MG63 (cell line): ENCODE results near the gene PRSS57. TPM values are rescaled to one million over a fixed set of nuclear protein-coding genes. Genes with fewer than 3 reads are reported as not detected.

ENCODE experiments used
- DNase-seq: peaks from one replicate; pipeline ENCODE4 v3.0.0-alpha.2; 2020
- H3K27me3 ChIP-seq: fragments of 250-450 bp; sonication (Bioruptor Pico); 2 replicates; pipeline ENCODE4 v1.5.1; 2020; ENCODE audit warnings: mild to moderate bottlenecking, moderate library complexity
- H3K36me3 ChIP-seq: fragments of 250-450 bp; sonication (Bioruptor Pico); 2 replicates; pipeline ENCODE4 v1.5.1; 2020; ENCODE audit warnings: mild to moderate bottlenecking, moderate library complexity
- H3K4me3 ChIP-seq: fragments of 250-450 bp; sonication (Bioruptor Pico); 2 replicates; pipeline ENCODE4 v1.5.1; 2020; ENCODE audit warnings: mild to moderate bottlenecking, moderate library complexity
- H3K9me3 ChIP-seq: fragments of 250-450 bp; sonication (Bioruptor Pico); 2 replicates; pipeline ENCODE4 v1.5.1; 2020; ENCODE audit warnings: mild to moderate bottlenecking, moderate library complexity
- total RNA-seq: library from RNA; depleted of rRNA; stranded (reverse); fragments of >200 nt; shearing (Covaris generic); gene quantifications from 2 replicates; pipeline ENCODE4 v1.2.3, GENCODE V29; 2014; ENCODE audit warnings: low replicate concordance; rRNA removed

Gene PRSS57
- total RNA-seq, 1 experiment from 2014 or later, result not detected

DNA sequence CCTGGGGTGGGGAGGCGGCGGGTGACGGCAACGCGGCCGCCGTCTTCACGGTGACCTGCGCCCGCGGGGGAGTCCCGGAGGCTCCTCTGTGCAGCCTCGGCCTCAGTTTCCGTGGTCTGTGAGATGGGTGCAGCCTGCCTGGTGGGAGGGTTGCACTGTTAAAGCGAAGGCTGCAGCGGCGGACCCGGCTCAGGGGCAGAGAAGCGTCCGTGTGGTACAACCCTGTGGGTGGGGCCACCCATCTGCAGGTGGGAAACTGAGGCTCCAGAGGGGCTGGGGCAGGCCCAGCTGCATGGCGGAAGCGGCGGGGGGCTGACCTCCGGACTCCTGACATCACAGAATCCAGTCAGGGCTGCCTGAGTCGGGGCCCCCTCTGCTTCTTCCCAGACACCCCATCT is 55.1 kb downstream of the PRSS57 start:
- Histone ChIP-seq H3K4me3 (no peak overlapping the region), H3K27me3 (no peaks in the 10 kb centered on the region), H3K9me3 (no peaks in the 10 kb centered on the region), H3K36me3 (no peaks in the 10 kb centered on the region)
- DNase-seq, result no peak

DNA sequence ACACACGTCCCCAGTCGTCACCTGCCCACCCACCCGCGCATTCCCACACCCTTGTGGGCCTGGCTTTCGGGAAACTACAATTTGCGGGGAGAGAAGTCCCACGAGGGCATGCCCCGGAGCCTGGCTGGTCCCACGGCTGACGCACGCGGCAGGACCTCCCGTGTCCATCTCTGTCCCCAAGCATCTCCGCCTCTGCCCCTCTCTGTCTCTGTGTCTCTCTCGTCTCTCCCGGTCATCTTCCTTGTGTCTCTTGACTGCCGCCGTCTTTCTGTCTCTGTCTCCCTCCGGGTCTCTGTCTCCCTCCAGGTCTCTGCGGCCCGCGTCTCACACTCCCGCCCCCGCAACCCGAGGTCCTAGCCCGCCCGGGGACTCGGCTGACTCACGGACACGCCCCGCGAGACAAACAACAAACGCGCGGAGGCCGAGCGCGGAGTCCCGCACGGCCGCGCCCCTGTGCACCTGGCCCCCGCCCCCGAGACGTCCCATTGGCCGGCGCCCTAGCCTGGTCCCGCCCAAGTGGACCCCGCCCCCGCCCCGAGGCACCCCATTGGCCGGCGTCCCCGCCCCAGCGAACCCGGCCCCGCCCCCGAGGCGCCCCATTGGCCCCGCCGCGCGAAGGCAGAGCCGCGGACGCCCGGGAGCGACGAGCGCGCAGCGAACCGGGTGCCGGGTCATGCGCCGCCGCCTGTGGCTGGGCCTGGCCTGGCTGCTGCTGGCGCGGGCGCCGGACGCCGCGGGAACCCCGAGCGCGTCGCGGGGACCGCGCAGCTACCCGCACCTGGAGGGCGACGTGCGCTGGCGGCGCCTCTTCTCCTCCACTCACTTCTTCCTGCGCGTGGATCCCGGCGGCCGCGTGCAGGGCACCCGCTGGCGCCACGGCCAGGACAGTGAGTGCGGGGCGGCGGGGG is 55.7 kb downstream of the PRSS57 start, which contains the start of gene FGF22:
FGF22 (plus strand) TSS at position 627 of the 908 bp plus-strand sequence; CDS start at position 674, 47 bp downstream.
- DNase-seq, result peak; percentile 85
- Histone ChIP-seq H3K4me3 (peak within 1 kb of the TSS; percentile 34), H3K36me3 (no peaks in the 10 kb centered on the region), H3K9me3 (no peaks in the 10 kb centered on the region), H3K27me3 (no peaks in the 10 kb centered on the region)

DNA sequence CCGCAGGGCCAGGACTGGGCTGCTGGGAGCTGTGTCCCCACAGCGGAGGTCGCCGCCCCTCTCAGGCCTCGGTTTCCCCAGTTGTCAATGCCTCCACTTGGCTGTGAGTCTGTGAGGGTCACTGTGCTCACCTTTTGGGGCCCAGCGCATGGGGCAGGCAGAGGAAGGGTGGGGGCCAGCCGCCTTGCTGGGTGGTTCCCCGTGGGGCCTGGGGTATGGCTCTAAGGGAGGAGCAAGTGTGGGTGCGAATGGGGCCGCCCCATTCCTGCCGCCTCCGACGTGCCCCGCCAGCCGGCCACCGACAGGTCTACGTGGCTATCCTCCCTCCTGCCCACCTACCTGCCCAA is 56.4 kb downstream of the PRSS57 start:
- Histone ChIP-seq H3K27me3 (no peaks in the 10 kb centered on the region), H3K9me3 (no peaks in the 10 kb centered on the region), H3K36me3 (no peaks in the 10 kb centered on the region), H3K4me3 (no peak overlapping the region)
- no peak for DNase-seq

Other genes with a start within 250 kb of the PRSS57 start
- gene SHC2, start 234.4 kb downstream of the PRSS57 start, total RNA-seq, result not detected in 2 replicates
- gene MADCAM1, start 199.0 kb downstream of the PRSS57 start, total RNA-seq, result not detected in 2 replicates
- 22.6 and 27.7 TPM in 2 replicates for gene TPGS1, start 188.0 kb downstream of the PRSS57 start, total RNA-seq
- gene CDC34, start 163.7 kb downstream of the PRSS57 start, total RNA-seq, result 46.3 and 76.3 TPM in 2 replicates
- not detected in 2 replicates for gene GZMM, start 151.4 kb downstream of the PRSS57 start, total RNA-seq
- gene BSG, start 122.9 kb downstream of the PRSS57 start, total RNA-seq, result 222 and 323 TPM in 2 replicates
- gene HCN2, start 105.6 kb downstream of the PRSS57 start, total RNA-seq, result 0.46 TPM in 1 of 2 replicates, not detected in the other
- gene POLRMT, start 61.9 kb downstream of the PRSS57 start, total RNA-seq, result 20.1 and 33.2 TPM in 2 replicates
- gene FGF22, start 55.6 kb downstream of the PRSS57 start, total RNA-seq, result not detected in 2 replicates
- 22.0 and 23.5 TPM in 2 replicates for gene RNF126, start 32.2 kb downstream of the PRSS57 start, total RNA-seq
- gene FSTL3, start 19.1 kb downstream of the PRSS57 start, total RNA-seq, result 16.0 and 25.0 TPM in 2 replicates
- gene PALM, start 13.5 kb upstream of the PRSS57 start, total RNA-seq, result 9.3 and 10.5 TPM in 2 replicates
- not detected in 2 replicates for gene MISP, start 55.7 kb upstream of the PRSS57 start, total RNA-seq
- gene PTBP1, start 102.0 kb upstream of the PRSS57 start, total RNA-seq, result 197 and 260 TPM in 2 replicates
- not detected in 2 replicates for gene PLPPR3, start 126.5 kb upstream of the PRSS57 start, total RNA-seq
- gene AZU1, start 132.4 kb upstream of the PRSS57 start, total RNA-seq, result not detected in 2 replicates
- gene PRTN3, start 145.5 kb upstream of the PRSS57 start, total RNA-seq, result not detected in 2 replicates
- not detected in 2 replicates for gene ELANE, start 156.9 kb upstream of the PRSS57 start, total RNA-seq
- 2.8 TPM in 1 of 2 replicates, not detected in the other for gene CFD, start 164.2 kb upstream of the PRSS57 start, total RNA-seq
- gene MED16, start 197.7 kb upstream of the PRSS57 start, total RNA-seq, result 18.1 and 20.4 TPM in 2 replicates
- not detected in 2 replicates for gene RNU6-9, start 198.0 kb upstream of the PRSS57 start, total RNA-seq
- 6.4 and 9.5 TPM in 2 replicates for gene R3HDM4, start 217.8 kb upstream of the PRSS57 start, total RNA-seq
- not detected in 2 replicates for gene KISS1R, start 221.9 kb upstream of the PRSS57 start, total RNA-seq
- 1.0 and 6.6 TPM in 2 replicates for gene ARID3A, start 230.6 kb upstream of the PRSS57 start, total RNA-seq